ENCODE results near the gene ATXN7. TPM values are rescaled to one million over a fixed set of nuclear protein-coding genes. Genes with fewer than 3 reads are reported as not detected.

ATXN7 gene
- polyA plus RNA-seq, 1 donor from 2014 or later, result 6.7 TPM

DNA sequence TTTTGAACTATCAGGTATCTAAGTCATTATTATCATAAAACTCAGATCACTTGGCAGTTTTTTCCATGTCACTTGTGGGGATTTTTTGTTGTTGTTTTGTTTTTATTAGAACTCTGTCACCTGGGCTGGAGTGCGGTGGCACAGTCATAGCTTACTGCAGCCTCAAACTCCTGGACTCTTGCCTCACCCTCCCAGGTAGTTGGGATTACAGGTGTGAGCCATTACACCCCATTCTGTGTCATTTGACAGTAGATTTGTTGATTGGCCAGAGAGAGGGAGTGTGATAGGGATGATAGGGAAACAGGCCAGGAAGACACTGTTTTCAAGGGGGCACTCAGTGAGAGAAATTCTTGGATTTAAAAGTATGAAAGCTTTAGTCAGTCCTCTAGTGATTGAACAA is 103.2 kb downstream of the ATXN7 start:
- Histone ChIP-seq H3K27me3 (ENCODE audit: insufficient read depth, low read depth, low read length) (no peaks in the 10 kb centered on the region), H3K9me3 (ENCODE audit: low read length) (no peaks in the 10 kb centered on the region), H3K27ac (ENCODE audit: low read length) (no peak overlapping the region), H4K20me1 (ENCODE audit: insufficient read depth) (no peaks in the 10 kb centered on the region), H3K9me2 (ENCODE audit: insufficient read depth, low read length) (no peaks in the 10 kb centered on the region), H3K79me2 (replicated peaks; ENCODE audit: insufficient read depth, low read length) (no peaks in the 10 kb centered on the region), H3K36me3 (ENCODE audit: insufficient read depth, low read length) (no peaks in the 10 kb centered on the region), H3F3A (ENCODE audit: insufficient read depth, low read length, poor library complexity, severe bottlenecking) (no peaks in the 10 kb centered on the region), H2AFZ (ENCODE audit: low read depth, low read length) (no peak overlapping the region), H3K9ac (ENCODE audit: low read length) (no peak overlapping the region), H3K4me3 (ENCODE audit: low read length) (no peak overlapping the region), H3K4me2 (ENCODE audit: low read length) (no peak overlapping the region)
- TF ChIP-seq POLR2AphosphoS5 (IDR thresholded peaks at IDR 0.05), result no peak
- TF ChIP-seq SMC3 (conservative IDR thresholded peaks at IDR 0.05; ENCODE audit: poor library complexity), result no peak
- TF ChIP-seq EZH2 (IDR thresholded peaks at IDR 0.05; ENCODE audit: borderline replicate concordance, insufficient read depth, low read length, poor library complexity, severe bottlenecking), result no peak
- TF ChIP-seq RAD21 (conservative IDR thresholded peaks at IDR 0.05), result no peak
- TF ChIP-seq, protein P1, sequence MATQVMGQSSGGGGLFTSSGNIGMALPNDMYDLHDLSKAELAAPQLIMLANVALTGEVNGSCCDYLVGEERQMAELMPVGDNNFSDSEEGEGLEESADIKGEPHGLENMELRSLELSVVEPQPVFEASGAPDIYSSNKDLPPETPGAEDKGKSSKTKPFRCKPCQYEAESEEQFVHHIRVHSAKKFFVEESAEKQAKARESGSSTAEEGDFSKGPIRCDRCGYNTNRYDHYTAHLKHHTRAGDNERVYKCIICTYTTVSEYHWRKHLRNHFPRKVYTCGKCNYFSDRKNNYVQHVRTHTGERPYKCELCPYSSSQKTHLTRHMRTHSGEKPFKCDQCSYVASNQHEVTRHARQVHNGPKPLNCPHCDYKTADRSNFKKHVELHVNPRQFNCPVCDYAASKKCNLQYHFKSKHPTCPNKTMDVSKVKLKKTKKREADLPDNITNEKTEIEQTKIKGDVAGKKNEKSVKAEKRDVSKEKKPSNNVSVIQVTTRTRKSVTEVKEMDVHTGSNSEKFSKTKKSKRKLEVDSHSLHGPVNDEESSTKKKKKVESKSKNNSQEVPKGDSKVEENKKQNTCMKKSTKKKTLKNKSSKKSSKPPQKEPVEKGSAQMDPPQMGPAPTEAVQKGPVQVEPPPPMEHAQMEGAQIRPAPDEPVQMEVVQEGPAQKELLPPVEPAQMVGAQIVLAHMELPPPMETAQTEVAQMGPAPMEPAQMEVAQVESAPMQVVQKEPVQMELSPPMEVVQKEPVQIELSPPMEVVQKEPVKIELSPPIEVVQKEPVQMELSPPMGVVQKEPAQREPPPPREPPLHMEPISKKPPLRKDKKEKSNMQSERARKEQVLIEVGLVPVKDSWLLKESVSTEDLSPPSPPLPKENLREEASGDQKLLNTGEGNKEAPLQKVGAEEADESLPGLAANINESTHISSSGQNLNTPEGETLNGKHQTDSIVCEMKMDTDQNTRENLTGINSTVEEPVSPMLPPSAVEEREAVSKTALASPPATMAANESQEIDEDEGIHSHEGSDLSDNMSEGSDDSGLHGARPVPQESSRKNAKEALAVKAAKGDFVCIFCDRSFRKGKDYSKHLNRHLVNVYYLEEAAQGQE (IDR thresholded peaks at IDR 0.05; ENCODE audit: borderline replicate concordance), result no peak
- TF ChIP-seq, protein P2, sequence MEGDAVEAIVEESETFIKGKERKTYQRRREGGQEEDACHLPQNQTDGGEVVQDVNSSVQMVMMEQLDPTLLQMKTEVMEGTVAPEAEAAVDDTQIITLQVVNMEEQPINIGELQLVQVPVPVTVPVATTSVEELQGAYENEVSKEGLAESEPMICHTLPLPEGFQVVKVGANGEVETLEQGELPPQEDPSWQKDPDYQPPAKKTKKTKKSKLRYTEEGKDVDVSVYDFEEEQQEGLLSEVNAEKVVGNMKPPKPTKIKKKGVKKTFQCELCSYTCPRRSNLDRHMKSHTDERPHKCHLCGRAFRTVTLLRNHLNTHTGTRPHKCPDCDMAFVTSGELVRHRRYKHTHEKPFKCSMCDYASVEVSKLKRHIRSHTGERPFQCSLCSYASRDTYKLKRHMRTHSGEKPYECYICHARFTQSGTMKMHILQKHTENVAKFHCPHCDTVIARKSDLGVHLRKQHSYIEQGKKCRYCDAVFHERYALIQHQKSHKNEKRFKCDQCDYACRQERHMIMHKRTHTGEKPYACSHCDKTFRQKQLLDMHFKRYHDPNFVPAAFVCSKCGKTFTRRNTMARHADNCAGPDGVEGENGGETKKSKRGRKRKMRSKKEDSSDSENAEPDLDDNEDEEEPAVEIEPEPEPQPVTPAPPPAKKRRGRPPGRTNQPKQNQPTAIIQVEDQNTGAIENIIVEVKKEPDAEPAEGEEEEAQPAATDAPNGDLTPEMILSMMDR (IDR thresholded peaks at IDR 0.05; ENCODE audit: poor library complexity, severe bottlenecking), result no peak
- no peak for TF ChIP-seq EP300 (conservative IDR thresholded peaks at IDR 0.05; ENCODE audit: poor library complexity, severe bottlenecking)
- TF ChIP-seq TAF1 (IDR thresholded peaks at IDR 0.05; ENCODE audit: low read depth), result no peak
- TF ChIP-seq MXI1 (conservative IDR thresholded peaks at IDR 0.05; ENCODE audit: poor library complexity, severe bottlenecking), result no peak

DNA sequence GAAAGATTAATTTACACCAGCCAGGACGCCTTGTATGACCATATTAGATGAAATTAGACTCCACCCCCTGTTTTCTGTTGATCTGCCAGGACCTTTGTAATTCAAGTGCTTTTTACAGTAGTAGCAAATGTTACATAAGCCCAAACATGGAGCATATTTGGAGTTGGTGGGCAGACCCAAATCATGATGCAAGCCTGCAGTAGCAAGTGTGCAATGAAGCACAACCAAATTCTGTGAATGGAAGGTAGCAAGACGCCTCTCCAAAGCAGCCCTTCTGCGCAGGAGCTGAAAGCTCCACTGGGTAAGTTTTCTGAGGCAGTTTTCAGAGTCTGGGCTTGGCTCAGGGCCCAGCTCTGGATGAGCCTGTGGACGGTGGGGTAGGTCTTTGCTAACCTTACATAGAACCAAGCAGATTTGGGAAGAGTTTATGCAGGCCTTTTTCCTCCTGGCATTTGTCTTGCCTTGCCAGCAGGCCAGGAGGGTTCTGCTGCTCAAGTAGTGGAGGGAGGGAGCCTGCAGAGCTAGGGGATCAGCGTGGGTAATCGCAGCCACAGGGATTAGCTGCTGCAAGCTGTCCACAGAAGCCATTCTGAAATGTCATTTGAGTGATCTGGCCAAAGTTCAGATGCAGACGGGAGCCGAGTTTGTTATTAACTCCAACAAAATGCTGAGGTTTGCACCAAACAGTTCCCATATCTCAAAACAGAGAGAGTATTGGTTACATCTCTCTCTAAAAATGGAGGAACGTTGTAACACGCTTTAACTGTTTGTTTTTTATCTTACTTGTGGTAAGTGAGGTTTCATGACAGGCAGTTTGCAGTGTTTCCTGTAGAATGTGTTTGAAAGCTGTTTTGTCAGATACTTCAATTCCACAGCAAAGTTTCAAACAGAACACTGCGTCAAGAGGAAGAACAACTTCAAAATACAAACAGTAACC is 104.3 kb downstream of the ATXN7 start:
- Histone ChIP-seq H3K27ac (ENCODE audit: low read length) (no peak overlapping the region), H3K9ac (ENCODE audit: low read length) (no peak overlapping the region), H3K9me3 (ENCODE audit: low read length) (no peaks in the 10 kb centered on the region), H2AFZ (ENCODE audit: low read depth, low read length) (no peak overlapping the region), H3F3A (ENCODE audit: insufficient read depth, low read length, poor library complexity, severe bottlenecking) (no peaks in the 10 kb centered on the region), H3K4me3 (ENCODE audit: low read length) (no peak overlapping the region), H3K27me3 (ENCODE audit: insufficient read depth, low read depth, low read length) (no peaks in the 10 kb centered on the region), H3K36me3 (ENCODE audit: insufficient read depth, low read length) (no peaks in the 10 kb centered on the region), H3K79me2 (replicated peaks; ENCODE audit: insufficient read depth, low read length) (no peaks in the 10 kb centered on the region), H4K20me1 (ENCODE audit: insufficient read depth) (no peaks in the 10 kb centered on the region), H3K9me2 (ENCODE audit: insufficient read depth, low read length) (no peaks in the 10 kb centered on the region), H3K4me2 (ENCODE audit: low read length) (no peak overlapping the region)
- TF ChIP-seq POLR2AphosphoS5 (IDR thresholded peaks at IDR 0.05) (no peak), SMC3 (conservative IDR thresholded peaks at IDR 0.05; ENCODE audit: poor library complexity) (no peak), TAF1 (IDR thresholded peaks at IDR 0.05; ENCODE audit: low read depth) (no peak), EZH2 (IDR thresholded peaks at IDR 0.05; ENCODE audit: borderline replicate concordance, insufficient read depth, low read length, poor library complexity, severe bottlenecking) (no peak), EP300 (conservative IDR thresholded peaks at IDR 0.05; ENCODE audit: poor library complexity, severe bottlenecking) (no peak), RAD21 (conservative IDR thresholded peaks at IDR 0.05) (no peak), MXI1 (conservative IDR thresholded peaks at IDR 0.05; ENCODE audit: poor library complexity, severe bottlenecking) (no peak)
- TF ChIP-seq, protein P2 (IDR thresholded peaks at IDR 0.05; ENCODE audit: poor library complexity, severe bottlenecking), result no peak
- TF ChIP-seq, protein P1 (IDR thresholded peaks at IDR 0.05; ENCODE audit: borderline replicate concordance), result no peak
